Suppressor macrophage treated with lipopolysaccharide for 4 hours (primary cell): Measurements from ENCODE around the gene AFMID.
"Not testable (repeated sequence)": the region's sequence is repeated elsewhere in the genome, so short reads cannot be mapped to it uniquely, and the experiment has no call there.

ENCODE experiments used
- DNase-seq: peaks from one replicate; pipeline ENCODE4 v3.0.0-alpha.2; 2020

The AFMID gene, protein sequence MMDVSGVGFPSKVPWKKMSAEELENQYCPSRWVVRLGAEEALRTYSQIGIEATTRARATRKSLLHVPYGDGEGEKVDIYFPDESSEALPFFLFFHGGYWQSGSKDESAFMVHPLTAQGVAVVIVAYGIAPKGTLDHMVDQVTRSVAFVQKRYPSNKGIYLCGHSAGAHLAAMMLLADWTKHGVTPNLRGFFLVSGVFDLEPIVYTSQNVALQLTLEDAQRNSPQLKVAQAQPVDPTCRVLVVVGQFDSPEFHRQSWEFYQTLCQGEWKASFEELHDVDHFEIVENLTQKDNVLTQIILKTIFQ

DNA sequence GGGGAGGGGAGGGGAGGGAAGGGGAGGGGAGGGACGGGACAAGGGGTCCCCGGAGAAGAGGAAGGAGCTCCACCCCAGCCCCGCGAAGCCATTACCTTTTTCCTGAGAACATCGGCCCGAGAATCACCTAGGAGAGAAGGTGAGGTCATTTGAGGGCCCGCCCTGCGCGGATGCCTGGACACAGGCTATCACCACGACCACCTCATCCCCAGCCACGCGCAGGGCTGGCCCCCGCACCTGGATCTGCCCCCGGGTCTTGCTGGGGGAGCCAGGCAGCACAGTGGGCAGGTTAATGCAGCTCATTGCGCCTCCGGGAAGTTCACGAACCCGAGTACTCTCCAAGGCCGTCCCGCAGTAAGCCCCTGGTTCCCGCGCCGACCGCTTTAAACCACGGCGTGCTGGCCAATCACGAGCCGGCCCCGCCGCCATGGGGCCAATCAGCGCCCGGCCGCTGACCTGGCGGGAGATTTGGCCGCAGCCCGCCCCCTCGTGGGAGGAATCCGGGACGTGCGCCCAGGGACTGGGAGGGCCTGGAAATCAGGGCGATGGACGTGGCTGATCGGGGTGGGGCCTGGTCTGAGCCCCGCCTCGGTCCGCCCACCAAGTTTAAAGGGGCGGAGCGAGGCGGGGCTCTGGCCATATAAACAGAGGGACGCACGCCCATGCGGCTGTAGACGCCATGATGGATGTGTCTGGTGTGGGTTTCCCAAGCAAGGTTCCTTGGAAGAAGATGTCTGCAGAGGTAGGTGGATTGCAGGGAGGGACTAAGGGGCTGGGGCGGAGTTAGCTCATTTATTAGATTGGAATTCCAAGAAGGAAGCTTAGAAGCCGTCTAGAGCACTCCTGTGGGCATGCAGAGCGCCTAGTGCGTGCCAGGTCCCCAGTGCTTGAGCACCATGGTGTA lies at the start of gene AFMID, which contains the start of gene TK1:
Gene AFMID, plus strand, starts transcription at position 671 of the 904 bp plus-strand sequence. Its CDS starts 9 bp downstream, at position 680.
Gene TK1, minus strand, starts transcription at position 361 of the 904 bp plus-strand sequence. Its CDS starts 58 bp downstream, at position 303.
- DNase-seq, result peak; percentile 98

DNA sequence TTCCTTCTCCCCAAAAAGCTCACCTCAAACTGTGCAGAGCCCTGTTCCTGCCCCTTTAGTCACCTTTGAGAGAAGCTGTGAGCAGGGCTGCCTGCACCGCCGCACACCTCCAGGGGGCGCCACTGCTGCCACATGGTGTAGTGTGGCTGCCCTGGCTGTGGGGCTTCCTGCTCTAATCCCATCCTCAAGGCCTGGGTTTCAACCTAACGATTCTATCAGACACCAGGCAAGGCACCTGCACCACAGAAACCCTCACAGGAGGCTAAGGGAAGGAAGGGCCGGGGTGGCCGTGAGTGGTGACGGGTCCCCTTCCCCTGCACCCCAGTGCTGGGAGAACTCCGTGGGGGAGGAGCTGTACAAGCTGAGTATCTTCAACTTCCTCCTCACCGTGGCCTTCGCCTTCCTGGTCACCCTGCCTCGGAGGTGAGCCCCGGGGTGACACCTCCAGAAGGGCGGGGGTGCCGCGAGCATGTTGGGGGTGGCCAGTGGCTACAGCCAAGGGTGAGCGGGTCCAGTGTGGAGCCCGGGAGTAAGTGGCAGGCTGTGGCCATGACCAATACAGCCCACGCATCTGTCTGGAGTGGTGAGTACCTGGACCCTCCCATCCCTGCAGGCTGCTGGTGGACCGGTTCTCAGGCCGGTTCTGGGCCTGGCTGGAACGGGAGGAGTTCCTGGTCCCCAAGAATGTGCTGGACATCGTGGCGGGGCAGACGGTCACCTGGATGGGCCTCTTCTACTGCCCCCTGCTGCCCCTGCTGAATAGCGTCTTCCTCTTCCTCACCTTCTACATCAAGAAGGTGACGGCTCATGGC lies 49.6 kb upstream of the AFMID start:
- no peak for DNase-seq

DNA sequence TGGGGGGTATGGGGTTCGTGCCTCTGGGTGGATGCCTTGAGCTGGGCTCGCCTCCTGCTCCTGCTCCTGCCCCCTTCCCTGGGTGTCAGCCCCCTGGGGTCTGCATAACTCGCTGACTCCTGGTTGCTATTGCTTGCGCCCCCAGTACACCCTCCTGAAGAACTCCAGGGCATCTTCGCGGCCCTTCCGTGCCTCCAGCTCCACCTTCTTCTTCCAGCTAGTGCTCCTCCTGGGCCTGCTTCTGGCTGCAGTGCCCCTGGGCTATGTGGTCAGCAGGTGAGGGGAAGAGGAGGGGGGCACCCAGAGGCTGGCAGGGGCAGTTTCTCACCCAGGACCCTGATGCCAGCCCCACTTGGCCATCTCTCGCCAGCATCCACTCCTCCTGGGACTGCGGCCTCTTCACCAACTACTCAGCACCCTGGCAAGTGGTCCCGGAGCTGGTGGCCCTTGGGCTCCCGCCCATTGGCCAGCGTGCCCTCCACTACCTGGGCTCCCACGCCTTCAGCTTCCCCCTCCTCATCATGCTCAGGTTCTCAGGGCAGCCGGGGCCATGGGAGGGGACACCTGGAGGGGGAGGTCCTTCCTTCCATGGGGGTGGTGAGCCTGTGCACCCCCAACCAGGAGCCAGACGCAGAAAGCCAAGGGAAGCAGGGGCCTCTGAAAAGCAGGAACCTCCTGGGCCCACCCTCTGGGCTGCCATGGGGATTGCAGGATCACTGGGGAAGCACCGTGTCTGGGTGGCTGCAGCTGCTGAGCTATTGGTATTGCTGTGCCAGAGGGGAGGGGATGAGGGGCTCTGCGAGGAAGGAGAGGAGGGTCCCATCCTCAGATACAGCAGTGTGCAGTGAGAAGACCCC lies 48.7 kb upstream of the AFMID start:
- DNase-seq, result no peak

DNA sequence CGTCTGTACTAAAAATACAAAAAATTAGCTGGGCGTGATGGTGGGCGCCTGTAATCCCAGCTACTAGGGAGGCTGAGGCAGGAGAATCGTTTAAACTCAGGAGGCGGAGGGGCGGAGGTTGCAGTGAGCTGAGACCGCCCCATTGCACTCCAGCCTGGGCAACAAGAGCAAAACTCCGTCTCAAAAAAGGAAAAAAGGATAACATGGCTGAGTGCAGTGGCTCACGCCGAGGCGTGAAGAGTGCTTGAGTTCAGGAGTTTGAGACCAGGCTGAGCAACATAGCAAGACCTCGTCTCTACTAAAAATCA lies 47.3 kb upstream of the AFMID start:
- DNase-seq, result not testable (repeated sequence)

DNA sequence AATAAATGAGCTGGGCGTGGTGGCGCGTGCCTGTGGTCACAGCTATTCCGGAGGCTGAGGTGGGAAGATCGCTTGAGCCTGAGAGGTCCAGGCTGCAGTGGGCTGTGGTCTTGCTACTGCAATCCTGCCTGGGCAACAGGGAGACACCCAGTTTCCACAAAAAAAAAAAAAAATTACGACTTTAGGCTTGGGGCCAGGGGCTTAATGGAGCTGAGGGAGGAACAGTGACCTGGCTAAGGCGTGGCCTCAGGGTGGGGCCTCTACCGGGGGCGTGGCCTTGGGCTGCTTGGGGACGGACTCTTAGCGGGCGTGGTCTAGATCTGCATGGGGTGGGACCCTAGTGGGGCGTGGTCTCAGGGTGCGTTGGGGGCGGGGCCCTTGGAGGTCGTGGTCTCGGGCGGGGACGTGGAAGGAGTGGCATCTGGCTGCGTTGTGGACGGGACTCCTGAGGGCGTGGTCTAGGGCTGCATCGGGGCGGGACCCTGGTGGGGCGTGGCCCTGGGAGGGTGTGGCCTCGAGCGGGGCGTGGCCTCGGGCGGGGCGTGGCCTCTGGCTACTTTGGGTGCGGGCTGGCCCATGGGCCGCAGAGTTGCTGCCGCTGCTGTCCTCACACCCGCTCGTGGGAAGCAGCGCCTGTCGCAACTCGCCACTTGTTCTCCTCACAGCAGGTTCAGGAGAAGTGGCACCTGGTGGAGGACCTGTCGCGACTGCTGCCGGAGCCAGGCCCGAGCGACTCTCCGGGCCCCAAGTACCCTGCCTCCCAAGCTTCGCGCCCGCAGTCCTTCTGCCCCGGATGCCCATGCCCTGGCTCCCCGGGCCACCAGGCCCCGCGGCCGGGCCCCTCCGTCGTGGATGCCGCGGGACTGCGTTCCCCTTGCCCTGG lies 46.8 kb upstream of the AFMID start:
- DNase-seq, result peak; percentile 98

DNA sequence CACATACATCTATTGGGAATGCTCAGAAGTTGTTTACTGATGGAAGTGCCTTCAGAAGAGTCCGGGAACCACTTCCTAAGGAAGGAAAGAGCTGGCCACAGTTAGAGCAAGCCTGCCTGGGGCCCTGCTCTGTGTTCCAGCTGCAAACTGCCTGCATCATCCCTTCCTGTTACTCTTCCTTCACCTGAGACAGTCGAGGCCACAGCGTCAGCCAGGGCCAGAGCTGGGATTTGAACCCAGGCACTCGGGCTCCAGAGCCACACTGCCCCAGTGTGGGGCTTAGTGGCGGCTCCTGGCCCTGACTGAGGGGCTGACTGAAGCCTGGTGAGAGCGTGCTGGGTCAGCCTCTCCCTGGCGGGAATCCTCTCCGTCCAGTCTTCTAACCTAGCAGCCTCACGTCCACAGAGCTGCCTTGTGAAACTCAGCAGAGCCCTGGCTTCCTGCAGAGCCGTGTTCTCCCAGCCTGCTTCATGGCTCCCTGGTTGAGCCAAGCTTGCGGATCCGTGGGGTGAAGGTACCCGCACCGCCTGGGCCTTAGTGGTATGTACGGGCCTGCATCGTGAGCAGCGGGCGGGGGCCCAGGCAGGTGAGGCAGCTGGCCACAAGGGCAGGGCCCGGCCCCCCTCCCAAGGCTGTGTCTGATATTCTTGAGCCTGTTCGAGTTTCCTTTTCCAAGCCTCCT lies 45.6 kb upstream of the AFMID start:
- DNase-seq, result no peak

DNA sequence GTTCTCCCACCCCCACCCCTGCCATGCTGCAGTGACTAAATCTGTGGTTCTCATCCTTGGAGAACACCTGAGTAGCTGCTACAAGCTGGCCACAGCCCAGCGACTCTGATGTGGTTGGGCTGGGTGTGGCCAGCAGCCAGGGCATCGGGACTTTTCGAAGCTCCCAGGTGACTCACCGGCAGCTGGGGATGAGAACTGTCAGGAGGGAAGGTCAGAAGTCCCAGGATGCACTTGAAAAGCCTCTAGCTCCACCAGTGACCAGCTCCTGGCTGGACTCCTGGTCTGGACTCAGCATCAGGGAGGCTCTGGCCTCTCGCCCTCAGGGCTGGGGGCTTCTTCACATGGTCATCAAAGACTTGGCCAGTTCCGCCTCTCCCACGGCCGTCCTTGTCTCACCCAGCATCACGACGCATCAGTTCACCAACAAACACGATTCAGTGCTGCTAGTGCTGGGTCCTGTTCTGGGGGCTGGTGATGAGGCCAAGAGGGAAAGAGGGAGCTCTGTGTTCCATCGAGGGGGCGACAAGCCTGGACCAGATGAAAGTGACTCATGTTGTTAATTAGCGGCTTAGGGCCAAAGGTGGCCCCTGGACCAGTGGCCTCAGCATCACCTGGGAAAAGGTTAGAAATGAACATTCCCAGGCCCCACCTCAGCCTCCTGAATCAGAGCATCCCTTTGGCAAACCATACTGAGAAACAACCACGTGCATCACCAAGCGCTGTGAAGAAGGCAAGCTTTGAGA lies 44.9 kb upstream of the AFMID start:
- DNase-seq, result peak; percentile 57

DNA sequence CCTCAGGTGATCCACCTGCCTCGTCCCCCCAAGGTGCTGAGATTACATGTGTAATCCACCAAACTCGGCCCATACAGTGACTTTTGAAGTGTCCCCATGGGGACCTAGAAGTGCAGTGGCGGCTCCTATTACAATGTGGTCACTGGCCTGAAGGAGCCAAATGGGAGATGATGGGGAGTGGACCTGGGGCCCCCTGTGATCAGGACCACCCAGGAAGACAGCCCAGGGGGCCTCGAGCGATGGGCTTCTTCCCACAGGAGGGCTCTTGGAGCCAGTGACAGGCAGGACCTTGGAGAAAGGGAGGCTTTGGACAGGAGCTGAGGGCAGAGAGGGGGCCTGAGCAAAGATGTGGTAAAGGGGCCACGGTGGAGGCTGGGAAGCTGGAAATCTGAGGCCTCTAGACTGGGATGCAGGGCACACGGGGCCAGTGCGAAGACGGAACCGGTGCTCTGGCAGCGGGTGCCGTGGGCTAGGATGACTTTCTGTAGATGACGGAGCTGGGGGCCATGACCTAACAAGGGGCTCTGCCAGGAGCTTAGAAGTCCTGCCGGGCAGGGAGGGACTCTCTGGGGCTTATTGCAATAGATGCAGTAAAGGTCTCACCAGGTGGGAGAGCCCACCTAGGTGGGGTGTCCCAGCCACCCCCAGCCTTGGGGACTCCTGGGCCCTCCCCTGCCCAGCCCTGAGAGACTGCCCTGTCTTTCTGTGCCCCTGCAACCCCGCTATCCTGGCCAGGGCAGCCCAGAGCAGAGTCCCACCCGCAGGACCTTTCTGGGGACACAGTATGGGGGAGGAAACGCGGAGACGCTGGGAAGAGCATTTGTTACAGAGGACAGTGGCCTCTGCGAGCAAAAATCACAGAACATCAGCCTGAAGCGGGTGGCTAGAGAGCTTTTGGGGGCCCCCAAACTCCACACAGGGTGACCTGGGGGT lies 43.7 kb upstream of the AFMID start:
- no peak for DNase-seq

DNA sequence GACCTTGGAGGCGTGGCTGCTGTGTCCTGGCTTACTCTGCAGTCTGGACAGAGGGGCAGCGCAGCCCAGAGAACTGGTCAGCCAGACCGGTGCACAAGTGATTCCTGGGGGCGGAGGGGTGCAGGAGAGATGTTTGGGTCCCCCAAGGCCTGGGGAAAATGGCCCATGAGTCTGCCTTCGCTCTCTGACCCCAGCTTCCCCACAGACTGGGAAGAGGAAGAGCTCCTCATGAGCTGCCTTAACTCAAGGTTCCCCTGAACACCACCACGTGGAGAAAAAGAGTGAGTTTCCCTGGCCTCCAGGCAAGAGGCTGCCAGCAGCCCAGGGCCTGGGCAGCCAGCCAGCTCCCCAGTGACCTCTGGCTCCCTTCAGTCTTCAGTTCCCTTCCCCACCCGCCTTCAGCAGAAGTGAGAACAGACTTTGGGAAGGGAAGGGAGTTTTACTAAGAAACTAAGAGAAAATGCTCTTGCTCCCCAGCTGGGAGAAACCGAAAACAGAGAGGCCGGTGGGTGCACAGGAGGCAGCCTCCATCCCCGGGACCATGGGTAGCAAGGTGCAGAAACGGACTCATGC lies 42.9 kb upstream of the AFMID start:
- peak; percentile 98 for DNase-seq

DNA sequence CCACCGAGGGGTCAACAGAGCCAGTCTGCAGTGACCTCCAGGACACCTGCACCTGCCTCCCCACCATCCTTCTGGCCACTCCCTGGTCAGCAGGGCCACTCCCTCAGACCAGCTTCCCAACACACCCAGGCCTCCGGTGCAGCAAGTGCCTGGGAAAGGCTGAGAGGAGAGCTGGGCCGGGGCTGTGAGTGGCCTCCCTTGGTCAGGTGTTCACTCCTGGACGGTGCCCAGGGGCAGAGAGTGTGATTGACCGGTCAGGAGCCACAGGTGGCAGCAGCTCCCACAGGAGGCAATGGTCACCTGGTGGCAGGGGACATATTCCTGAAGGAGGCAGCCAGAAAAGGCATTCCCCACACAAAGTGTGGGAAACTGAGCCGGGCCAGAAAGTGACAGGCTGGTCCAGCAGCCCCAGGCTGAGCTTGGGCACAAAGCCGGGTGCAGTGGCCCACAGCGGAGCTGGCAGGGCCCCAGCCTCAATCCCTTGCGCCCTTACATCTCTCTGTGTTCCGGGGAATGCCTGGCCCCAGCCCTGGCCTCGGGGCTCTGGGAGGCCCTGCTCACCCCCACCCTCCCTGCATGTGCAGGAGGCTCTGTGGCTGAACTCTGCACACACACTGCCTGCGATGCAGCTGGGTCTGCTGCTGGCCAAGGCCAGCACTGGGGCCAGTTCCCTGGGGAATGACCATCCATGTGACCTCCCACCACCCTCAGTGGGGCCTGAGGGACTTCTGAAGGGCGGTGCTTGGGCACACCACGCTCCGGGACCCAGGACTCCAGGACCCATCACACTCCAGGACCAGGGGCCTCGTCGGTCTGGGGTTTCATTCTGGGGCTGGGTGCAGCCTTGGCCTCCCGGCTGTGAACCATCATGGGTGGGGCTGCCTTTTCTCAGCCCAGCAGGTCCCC lies 42.2 kb upstream of the AFMID start:
- DNase-seq, result no peak

- no peak for DNase-seq
Measured at GRCh38 chr17:78146471-78146869, 40.7 kb upstream of the AFMID start.

GRCh38 chr17:78146881-78147280 lies 40.3 kb upstream of the AFMID start:
- no peak for DNase-seq

- no peak for DNase-seq
Measured at GRCh38 chr17:78147315-78147998, 39.7 kb upstream of the AFMID start.

DNA sequence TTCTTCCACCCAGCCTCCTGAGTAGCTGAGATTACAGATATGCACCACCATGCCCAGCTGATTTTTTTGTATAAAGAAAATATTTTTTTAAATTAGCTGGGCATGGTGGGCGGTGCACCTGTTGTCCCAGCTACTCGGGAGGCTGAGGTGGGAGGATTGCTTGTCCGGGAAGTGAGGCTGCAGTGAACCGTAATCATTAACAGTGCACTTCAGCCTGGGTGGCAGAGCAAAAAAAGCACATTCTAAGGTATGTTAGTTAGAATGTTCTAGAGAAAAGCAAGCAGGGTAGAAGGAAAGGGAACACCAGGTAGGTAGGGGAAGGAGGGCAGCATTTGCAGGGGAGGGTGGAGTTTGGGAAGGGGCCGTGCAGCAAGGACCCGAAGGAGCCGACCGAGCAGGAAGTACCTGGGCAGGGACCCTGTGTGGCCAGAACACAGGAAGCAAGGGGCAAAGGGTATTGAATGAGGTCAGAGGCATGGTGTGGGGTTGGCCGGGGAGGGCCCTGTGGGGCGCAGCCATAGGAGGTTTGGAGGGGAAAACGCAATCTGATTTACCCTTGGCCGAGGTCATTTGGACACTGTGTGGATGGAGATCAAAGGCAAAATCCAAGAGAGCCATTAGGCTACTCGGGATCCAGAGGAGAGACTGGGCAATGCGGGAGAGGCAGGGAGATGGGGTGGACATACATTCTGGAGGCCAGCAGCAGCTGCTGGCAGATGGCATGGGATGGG lies 38.7 kb upstream of the AFMID start:
- no peak for DNase-seq

- DNase-seq, result no peak
Measured at GRCh38 chr17:78151514-78152008, 35.6 kb upstream of the AFMID start.
